ENCODE results near the gene ZNF217.
"Not testable (repeated sequence)": the region's sequence is repeated elsewhere in the genome, so short reads cannot be mapped to it uniquely, and the experiment has no call there.

The ZNF217 gene

DNA sequence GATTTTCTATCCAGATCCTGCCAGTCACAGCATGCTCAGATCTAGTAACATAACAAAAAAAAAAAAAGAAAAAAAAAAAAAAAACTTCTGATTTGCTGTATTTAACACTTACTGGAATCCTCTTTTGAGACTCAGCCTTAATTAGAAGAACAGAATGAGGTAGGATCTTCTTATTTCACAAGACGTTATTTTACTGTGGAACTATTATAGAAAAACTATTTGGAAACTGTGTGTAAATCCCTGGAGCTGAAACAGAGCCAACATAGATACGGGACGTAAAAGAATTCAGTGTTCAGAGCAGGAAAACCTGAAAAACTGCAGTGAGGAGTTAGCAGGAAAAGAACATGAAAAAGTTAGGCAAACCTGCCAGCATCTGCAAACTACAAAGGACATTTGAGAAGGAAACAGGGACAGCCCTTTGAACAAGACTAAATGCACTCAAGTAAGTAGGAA, 3.4 kb upstream of the ZNF217 start:
- no peak for DNase-seq

- not testable (repeated sequence) for DNase-seq
These were observed 2.8 kb upstream of the ZNF217 start for GRCh38 chr20:53596189-53597001.

GRCh38 chr20:53595742-53596141, 2.1 kb upstream of the ZNF217 start:
- DNase-seq: not testable (repeated sequence)

- DNase-seq: no peak
These were observed 1.4 kb upstream of the ZNF217 start for GRCh38 chr20:53595018-53595378.

- DNase-seq: peak; percentile 97
These were observed 704 bp upstream of the ZNF217 start for GRCh38 chr20:53594068-53595017.

GRCh38 chr20:53592992-53593465, 610 bp downstream of the ZNF217 start:
- no peak for DNase-seq

- DNase-seq: not testable (repeated sequence)
These were observed 1.1 kb downstream of the ZNF217 start for GRCh38 chr20:53592454-53592991.

GRCh38 chr20:53591941-53592441, 1.6 kb downstream of the ZNF217 start:
- not testable (repeated sequence) for DNase-seq

DNA sequence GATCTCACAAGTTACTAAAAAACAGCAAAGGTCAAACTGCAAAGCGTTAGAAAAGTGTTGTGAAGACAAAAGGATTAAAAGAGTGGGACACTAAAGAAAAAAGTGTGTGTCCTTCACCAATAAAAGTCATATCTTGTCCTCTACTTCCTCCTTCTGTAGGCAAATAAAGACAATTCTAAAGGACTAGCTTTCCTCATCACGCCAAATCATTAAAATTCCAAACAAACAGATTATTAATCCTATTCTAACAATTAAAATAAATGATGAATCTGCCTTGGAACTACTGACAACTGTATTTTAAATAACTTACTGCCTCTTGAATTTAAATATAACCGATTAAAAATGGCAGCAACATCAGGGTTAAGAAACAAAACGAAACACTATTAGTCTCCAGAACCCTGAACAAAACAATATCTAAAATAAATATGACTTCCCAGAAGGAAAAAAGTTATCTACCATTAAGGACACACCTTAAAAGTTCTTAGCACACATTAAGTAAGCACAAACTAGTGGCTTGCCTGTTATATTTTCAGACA, 2.4 kb downstream of the ZNF217 start:
- DNase-seq: not testable (repeated sequence)

- not testable (repeated sequence) for DNase-seq
These were observed 3.0 kb downstream of the ZNF217 start for GRCh38 chr20:53590608-53591007.

DNA sequence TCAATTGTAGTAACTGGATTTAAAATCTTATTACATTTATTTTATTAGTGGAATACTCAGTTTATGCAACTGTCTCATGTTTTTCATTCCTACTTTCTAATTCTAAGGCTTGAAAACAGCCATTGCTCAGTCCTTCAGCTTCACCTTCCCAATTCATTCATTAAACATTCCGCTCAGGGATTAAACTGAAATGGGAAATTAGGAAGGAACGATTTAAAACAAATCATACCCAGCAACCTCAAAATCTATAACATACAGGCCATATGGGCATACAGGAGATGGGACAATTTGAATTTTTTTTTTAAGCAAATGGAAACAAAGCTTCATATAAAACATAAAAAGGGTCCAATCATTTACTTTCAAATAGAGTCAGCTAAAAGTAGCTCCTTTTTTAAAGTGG, 3.5 kb downstream of the ZNF217 start:
- DNase-seq: not testable (repeated sequence)

DNA sequence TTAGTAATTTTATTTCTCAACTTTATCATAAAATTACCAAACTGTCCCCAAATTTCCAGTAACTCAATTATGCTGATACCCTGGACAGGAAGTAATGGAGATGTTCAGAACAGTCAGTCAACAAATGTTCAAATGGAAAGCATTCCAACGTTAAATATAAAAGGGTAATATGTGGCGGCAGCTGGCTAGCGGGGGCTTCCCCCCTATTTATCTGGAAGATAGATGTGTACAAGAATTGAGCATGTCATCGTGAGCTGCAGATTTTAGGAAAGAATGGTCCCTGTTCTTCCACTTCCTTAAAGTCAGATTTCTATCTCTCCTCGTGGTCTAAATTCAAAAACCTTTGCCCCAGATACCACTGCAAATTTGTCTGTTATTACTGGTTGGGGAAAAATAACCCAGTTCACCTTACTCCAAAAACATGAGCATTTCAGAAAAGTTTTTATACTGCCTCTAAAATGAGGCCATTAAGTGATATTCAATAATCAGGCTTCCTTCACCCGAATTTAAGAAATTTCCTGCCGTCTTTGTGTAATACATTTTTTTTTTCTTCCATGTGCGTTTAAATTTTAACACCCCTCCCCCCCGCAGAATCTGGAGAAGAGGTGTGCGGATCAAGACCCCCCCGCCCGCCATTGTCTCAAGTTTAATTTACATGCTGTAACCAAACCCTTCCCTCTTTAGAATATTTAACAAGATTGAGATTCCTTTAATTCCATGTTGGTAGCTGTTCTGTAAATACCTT, 4.1 kb downstream of the ZNF217 start:
- not testable (repeated sequence) for DNase-seq

DNA sequence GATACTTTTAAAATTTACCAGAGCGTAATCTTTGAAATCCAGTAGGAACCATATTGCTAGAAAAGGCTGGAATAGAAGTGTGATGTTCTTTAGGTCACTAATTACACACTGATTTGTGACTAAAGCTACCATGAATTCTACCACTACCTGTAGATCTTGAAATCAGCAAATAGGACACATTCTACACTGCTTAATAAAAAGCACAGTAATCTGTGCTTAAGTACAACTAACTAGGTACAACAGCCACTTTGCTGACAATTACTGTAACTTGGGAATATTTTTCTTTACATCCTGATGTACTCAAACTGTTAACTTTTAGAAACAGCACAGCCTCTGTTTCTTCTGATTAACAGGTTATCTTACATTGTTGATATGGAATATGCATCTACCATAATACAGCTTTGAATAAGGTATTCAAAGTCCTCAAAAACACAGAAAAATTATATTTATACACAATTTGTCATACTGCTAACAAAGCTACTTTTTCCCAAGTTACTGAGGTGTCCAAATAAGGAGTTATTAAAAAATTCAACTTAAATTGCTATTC, 6.4 kb downstream of the ZNF217 start:
- DNase-seq: not testable (repeated sequence)

DNA sequence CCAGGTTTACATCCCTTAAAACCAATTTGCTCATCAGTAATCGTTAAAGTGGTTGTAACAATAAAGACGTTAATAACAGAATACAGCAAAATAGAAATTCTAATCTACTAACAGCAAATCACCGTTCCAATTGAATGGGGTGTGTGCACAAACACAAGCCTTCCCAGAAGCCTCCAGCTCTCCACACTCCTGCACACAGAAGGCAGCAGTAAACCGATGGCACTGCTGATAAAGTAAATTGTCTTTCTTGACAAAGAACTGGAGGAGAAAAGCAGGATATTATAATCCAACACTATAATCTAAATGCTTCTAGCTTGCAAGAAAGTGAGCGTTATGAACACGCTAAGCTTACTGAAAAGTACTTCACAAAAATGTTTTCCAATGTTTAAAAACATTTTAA, 7.0 kb downstream of the ZNF217 start:
- no peak for DNase-seq

GRCh38 chr20:53585910-53586309, 7.7 kb downstream of the ZNF217 start:
- DNase-seq: not testable (repeated sequence)

DNA sequence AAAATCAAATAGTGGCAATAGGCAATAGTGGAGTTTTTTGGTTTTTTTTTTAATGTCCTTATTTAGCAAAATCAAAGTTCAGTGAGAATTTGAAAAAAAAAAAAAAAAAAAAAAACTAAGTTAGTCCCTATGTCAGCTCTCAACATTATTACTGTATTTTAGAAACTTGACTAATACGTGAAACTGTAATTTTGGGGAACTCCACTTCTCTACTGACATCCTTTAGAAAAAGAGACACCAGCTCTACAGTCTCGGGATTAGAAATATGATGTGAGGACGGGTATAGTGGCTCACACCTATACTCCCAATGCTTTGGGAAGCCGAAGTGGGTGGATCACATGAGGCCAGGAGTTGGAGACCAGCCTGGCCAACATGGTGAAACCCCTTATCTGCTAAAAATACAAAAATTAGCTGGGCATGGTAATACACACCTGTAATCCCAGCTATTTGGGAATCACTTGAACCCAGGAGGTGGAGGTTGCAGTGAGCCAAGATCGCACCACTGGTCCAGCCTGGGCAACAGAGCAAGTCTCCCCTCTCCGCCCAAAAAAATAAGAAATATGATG, 8.6 kb downstream of the ZNF217 start:
- DNase-seq: not testable (repeated sequence)

DNA sequence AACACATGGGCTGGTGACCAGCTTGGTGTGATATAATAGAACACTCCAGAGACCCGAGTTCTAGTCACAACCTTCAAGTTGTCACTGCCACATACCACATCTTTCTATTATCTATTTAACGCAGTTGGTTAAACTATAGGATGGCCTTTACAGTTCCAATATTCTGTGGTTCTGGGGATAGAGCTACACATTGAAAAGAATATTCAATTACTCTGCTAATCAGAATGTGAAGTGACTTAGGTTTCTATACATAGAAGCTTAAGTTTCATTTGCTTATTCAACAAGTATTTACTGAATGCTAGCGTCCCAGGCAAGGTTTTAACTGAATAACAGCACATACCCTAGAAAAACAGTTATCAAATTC, 9.1 kb downstream of the ZNF217 start:
- DNase-seq: not testable (repeated sequence)

DNA sequence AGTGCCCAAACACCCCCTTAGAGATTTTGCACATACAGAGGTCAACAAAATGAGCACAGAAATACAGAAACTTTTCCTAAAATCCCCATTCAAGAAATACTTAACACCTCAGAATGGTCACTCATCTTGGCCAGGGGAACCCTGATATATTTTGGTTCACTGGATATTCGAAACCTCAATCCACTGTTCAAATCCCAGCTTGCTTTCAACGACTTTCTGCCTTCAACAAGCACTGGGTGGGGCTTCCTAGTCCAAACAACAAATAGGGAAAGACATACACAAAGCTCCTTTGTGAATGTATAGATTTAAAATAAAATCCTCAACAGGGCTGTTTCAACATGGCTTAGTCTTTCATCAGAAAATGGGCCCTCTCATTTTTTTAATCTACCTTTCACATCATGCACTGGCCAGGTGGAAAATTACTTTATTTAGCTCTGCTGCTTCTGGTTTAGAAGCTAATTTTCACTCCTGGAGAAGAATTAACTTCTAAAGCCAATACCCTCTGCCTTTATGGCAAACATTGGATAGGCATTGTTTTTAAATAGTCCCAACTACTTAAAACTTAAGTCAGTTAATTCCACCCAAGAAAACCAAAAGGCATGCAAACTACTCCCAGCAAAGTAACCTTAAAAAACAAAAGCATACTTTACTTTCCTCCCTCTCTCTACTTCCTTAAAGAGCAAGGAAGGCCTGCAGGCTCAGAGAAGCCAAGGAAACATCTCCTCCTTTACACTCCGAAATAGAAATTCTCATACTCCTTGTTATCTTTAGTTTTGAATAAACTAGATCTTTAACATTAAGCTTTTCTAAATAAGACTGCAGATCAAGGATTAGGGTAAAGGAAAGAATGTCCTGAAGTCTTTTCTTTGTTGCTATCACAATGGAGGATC, 9.7 kb downstream of the ZNF217 start:
- not testable (repeated sequence) for DNase-seq

DNA sequence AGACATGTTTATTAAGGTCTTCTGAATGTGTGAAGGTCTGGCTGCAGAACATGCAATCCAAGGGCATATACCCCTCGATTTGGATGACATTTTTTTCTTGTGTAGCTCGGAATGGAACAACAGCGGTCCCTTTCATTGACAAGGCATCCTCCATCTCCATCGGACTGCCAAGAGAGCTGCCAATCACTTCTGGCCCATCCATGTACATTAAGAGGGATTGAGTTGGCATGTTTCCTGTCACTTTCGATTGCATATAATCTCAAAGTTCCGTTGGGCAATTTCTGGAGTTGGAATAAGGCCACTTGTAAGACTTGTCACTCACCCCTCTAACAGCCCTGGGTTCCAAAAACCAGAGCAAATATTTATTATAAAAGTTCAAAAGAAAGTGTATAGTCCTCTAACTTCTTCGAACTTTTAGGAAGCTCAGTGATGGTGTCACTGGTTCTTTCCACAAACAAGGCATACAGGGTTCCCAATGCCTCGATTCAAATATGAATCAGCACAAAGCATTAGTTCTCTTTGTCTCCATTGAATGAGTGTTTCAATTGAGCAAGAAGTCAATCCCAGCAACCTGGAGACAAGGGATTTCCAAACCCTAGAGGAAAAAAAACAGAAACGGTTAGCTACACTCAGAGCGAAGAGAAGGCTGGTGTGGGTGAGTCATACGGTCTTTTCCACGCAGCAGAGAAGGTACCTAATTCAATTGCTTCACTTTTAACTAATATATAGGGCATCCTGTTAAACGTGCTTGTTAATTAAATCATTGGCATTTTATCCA, 10.9 kb downstream of the ZNF217 start:
- no peak for DNase-seq

DNA sequence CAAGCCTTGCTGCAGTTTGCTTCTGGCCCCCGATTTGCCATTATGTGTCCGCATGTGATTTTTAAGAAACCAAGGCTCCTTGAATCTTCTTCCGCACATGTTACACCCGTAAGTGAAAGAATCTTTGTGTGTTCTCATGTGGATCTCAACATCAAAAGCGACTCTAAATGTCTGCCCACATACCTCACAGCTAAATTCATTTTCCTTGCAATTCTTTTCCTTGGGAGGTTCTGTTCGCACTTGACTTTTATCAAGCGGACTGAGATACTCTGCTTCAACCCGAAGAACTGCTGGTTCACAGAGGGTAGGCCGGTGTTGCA, 11.4 kb downstream of the ZNF217 start:
- DNase-seq: no peak
